Measurements from ENCODE around the gene CFAP61.

DNA sequence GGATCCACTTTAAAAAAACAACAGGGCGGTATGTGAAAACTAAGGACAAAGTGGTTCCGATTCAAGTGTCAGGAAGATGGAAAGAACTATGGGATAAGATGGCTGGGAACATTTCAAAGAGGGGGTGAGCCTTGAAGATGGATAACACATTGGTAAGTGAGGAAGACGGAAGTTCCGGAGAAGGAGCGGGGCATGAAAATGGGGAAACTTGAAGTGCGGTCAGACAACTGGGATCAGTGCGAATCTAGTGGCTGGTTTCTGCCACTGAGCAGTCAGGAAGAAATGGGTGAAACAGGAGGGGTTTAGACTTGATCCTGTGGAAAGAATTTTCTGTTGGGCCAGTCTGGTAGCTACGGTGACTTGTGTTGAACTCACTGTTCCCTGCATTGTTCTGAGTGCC is 34.0 kb upstream of the CFAP61 start:
- TF ChIP-seq, protein P1, sequence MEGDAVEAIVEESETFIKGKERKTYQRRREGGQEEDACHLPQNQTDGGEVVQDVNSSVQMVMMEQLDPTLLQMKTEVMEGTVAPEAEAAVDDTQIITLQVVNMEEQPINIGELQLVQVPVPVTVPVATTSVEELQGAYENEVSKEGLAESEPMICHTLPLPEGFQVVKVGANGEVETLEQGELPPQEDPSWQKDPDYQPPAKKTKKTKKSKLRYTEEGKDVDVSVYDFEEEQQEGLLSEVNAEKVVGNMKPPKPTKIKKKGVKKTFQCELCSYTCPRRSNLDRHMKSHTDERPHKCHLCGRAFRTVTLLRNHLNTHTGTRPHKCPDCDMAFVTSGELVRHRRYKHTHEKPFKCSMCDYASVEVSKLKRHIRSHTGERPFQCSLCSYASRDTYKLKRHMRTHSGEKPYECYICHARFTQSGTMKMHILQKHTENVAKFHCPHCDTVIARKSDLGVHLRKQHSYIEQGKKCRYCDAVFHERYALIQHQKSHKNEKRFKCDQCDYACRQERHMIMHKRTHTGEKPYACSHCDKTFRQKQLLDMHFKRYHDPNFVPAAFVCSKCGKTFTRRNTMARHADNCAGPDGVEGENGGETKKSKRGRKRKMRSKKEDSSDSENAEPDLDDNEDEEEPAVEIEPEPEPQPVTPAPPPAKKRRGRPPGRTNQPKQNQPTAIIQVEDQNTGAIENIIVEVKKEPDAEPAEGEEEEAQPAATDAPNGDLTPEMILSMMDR (IDR thresholded peaks at IDR 0.05) = no peak
- peak in 1 of 4 donors; percentile 11 for TF ChIP-seq POLR2A (IDR thresholded peaks at IDR 0.05)
